ENCODE results near the gene TP53TG5.

GRCh38 chr20:45353746-45354145, 24.4 kb downstream of the TP53TG5 start:
- TF ChIP-seq, protein P1, sequence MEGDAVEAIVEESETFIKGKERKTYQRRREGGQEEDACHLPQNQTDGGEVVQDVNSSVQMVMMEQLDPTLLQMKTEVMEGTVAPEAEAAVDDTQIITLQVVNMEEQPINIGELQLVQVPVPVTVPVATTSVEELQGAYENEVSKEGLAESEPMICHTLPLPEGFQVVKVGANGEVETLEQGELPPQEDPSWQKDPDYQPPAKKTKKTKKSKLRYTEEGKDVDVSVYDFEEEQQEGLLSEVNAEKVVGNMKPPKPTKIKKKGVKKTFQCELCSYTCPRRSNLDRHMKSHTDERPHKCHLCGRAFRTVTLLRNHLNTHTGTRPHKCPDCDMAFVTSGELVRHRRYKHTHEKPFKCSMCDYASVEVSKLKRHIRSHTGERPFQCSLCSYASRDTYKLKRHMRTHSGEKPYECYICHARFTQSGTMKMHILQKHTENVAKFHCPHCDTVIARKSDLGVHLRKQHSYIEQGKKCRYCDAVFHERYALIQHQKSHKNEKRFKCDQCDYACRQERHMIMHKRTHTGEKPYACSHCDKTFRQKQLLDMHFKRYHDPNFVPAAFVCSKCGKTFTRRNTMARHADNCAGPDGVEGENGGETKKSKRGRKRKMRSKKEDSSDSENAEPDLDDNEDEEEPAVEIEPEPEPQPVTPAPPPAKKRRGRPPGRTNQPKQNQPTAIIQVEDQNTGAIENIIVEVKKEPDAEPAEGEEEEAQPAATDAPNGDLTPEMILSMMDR (IDR thresholded peaks at IDR 0.05) = no peak
- TF ChIP-seq POLR2A (IDR thresholded peaks at IDR 0.05) = no peak

Measured in Peyer's patch (tissue), 4 donors.